Ovary (tissue), 10 donors: Measurements from ENCODE around the gene FAM171A2. TPM values are rescaled to one million over a fixed set of nuclear protein-coding genes. Genes with fewer than 3 reads are reported as not detected.
A peak's percentile ranks its signal among the peaks of the same experiment; 100 is the strongest.

Experiments used
- DNase-seq, 5 donors: peaks; one replicate each; pipeline ENCODE4 v3.0.0-alpha.2; 2019 to 2020
- H3K27ac ChIP-seq, 2 donors: fragments of 200-600 bp; one replicate each; pipeline versions ENCODE4 v1.5.1 to v1.8.0; 2019 to 2022
- H3K27me3 ChIP-seq: fragments of 200-600 bp; one replicate; pipeline ENCODE4 v1.8.0; 2022
- H3K36me3 ChIP-seq: fragments of 200-600 bp; sonication (generic); one replicate; pipeline ENCODE4 v1.5.1; 2019
- H3K4me1 ChIP-seq: one replicate; pipeline ENCODE4 v1.8.1; 2013; ENCODE audit warnings: mild to moderate bottlenecking, moderate library complexity; ENCODE audit not compliant: insufficient read depth
- H3K4me3 ChIP-seq: fragments of 200-600 bp; sonication (generic); one replicate; pipeline ENCODE4 v1.5.1; 2017
- H3K9me3 ChIP-seq, 2 donors: fragments of 200-600 bp in 1 of 2; sonication (generic) in 1 of 2; one replicate each; pipeline versions ENCODE4 v1.5.1 to v1.8.1; 2013 to 2019; ENCODE audit warnings: mild to moderate bottlenecking in 1 of 2, moderate library complexity in 1 of 2
- CTCF ChIP-seq, 3 donors: fragments of 450-650 bp in 2 of 3; fragments of 200-600 bp in 1 of 3; IDR thresholded peaks; one replicate each; pipeline versions ENCODE4 v1.5.1 to v1.8.0; 2016 to 2022; ENCODE audit warnings: antibody characterized with exemption in 3 of 3, mild to moderate bottlenecking in 1 of 3
- EP300 ChIP-seq: sonication (generic); formaldehyde crosslinking; IDR thresholded peaks from one replicate; pipeline ENCODE4 v1.6.1; 2017; ENCODE audit warnings: antibody characterized with exemption
- POLR2A ChIP-seq: fragments of 450-650 bp; IDR thresholded peaks from one replicate; pipeline ENCODE4 v1.6.1; 2017; ENCODE audit warnings: antibody characterized with exemption, mild to moderate bottlenecking, moderate library complexity
- WGBS, 3 donors: extraction: QIAGEN DNeasy Blood & Tissue Kit in 1 of 3; methylation state at CpG; one replicate each; pipeline versions ENCODE4 v1.1.5 to v1.1.7; 2013 to 2017; 5-methylcytosine and 5-hydroxymethylcytosine counted together
- intact Hi-C, 4 donors: fragments of 100-400 bp; cut with DNase I; formaldehyde crosslinking; loops; one replicate each; pipeline versions ENCODE4 v1.11.0 to v1.15.1; 2022 to 2023
- long read RNA-seq, 3 donors: library from polyadenylated mRNA in 2 of 3; unstranded in 2 of 3; transcript quantifications; one replicate each; pipeline ENCODE4 v2.0.0 and lab custom pipeline, GENCODE V29; 2021 to 2026
- polyA plus RNA-seq, 2 donors: library from polyadenylated mRNA; stranded (reverse); fragments of 200-250 nt in 1 of 2; fragments of 350-450 nt in 1 of 2; fragmentation: Illumina TruSeq in 1 of 2; extraction: RNeasy Lipid Tissue Mini Kit (QIAGEN cat#74804) in 1 of 2; gene quantifications; one replicate each; pipeline ENCODE4 v1.2.3, GENCODE V29; 2013 to 2014
- total RNA-seq, 7 donors: library from RNA; depleted of rRNA in 2 of 7; stranded (reverse); fragments of >200 nt in 2 of 7; fragmentation: NEBNext Ultra II Directional in 3 of 7; extraction: Animal tissue kit (Norgen Biotek cat#: 25700) in 3 of 7; gene quantifications; one replicate each; pipeline versions ENCODE4 v1.1.0 to v1.2.4, GENCODE V29; 2016 to 2023
- donor health status: DM: no; HTN: no; CAD: no; lungs with moderate emphysema.
- donor health status: DM: no; HTN: no; CAD: no.
- donor health status: Bipolar disorder and iron deficiency.
- donor health status: DM: yes; HTN: yes; CAD: no.
- donor health status: DM: no; HTN: no; CAD: no.
- donor health status: DM: yes; HTN: yes; CAD: no.

Gene FAM171A2
- total RNA-seq (10 to 100 TPM in 6 of 7 donors, 1 to 10 TPM in 1; 8.5 to 23.7 (median 11.5) TPM), polyA plus RNA-seq (1 to 10 TPM in 1 of 2 donors, under 1 TPM in 1; 0.17 to 3.6 TPM)
- long read RNA-seq, donor 1, partial matches to known transcripts: 0 of 1 reads
- long read RNA-seq, donor 1, other reads (novel, unspliced or antisense): 1 of 1 reads
- long read RNA-seq, donor 2, transcript FAM171A2-201 (8 exons, 3,160 nt): major isoform, 6 of 6 reads
- long read RNA-seq, donor 2, partial matches to known transcripts: 0 of 6 reads
- long read RNA-seq, donor 2, other reads (novel, unspliced or antisense): 0 of 6 reads
- long read RNA-seq, donor 3, transcript FAM171A2-201 (8 exons, 3,160 nt): major isoform, 20 of 64 reads
- long read RNA-seq, donor 3, partial matches to known transcripts: 41 of 64 reads
- long read RNA-seq, donor 3, other reads (novel, unspliced or antisense): 2 of 64 reads

DNA sequence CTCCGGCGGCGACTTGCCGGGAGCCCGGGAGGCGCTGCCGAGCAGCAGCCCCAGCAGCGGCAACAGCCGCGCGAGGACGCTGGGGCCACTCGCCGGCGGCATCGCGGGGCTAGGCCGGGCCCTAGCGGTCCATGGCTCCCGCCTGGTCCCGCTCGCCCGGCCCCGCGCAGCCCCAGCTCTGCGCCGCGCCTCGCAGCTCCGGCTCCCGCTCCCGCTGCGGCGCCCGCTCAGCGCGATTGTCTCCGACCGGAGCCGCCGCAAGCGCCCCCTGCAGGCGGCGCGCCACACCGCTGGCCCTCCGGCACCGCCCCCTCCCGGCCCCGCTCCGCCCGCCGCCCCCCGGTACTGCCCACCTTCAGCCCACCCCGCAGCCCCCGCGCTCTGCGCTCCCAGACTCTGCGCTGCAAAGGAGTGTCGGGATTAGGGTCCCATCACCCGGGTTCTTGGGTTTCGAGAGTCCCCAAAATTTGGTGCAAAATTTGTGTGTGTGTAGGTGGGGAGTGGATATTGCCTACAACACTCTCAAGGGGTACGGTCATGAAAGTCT, at the start of gene FAM171A2:
FAM171A2 (minus strand) TSS at position 241 of the 547 bp plus-strand sequence; CDS start at position 102, 139 bp downstream.
- 0 to 2% (median 1%) methylated on average over 5 to 63 of the region's 63 CpGs for WGBS, 3 donors
- peak within 1 kb of the TSS; percentile 47 to 72 for H3K27ac ChIP-seq

GRCh38 chr17:44409309-44410028, 45.8 kb upstream of the FAM171A2 start:
- Histone ChIP-seq H3K9me3 (no peaks in the 10 kb centered on the region), H3K4me1 (no peaks in the 10 kb centered on the region), H3K4me3 (no peak overlapping the region), H3K36me3 (no peaks in the 10 kb centered on the region), H3K27me3 (no peaks in the 10 kb centered on the region), H3K27ac (no peak overlapping the region)
- 78 to 93% (median 85%) methylated on average over 7 of the region's 7 CpGs for WGBS, 3 donors
- intact Hi-C loops: no loop called here
- DNase-seq: no peak
- TF ChIP-seq CTCF (IDR thresholded peaks at IDR 0.05): no peak
- no peak for TF ChIP-seq POLR2A
- no peak for TF ChIP-seq EP300

More for the DNA sequence above, at the start of gene FAM171A2:
- peaks cover 7% of the 10 kb centered on the region for H3K4me1 ChIP-seq
- peak; percentile 66 to 85 (median 75) for DNase-seq
- TF ChIP-seq POLR2A (peak; percentile 38), EP300 (no peak), CTCF (IDR thresholded peaks at IDR 0.05) (peak; percentile 44 to 84 (median 76))
- no peaks in the 10 kb centered on the region for H3K36me3 ChIP-seq
- intact Hi-C loops: no loop called here
- peak within 1 kb of the TSS; percentile 59 for H3K4me3 ChIP-seq
- no peaks in the 10 kb centered on the region for H3K9me3 ChIP-seq
- H3K27me3 ChIP-seq: no peaks in the 10 kb centered on the region

DNA sequence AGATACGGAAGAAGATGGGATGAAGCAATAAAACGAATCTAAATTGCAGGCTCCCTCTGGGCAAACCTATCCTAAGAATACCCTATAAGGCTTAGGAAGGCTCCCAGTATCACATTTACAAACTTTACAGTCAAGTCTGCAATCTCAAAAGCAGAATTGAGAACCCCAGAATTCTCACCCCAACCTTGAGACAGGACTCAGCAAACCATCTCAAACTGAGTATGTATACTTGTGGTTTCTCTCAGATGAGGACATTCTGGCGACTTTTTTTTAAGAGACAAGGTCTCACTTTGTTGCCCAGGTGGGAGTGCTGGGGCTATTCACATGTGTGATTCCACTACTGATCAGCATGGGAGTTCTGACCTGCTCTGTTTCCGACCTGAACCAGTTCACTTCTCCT, 45.1 kb upstream of the FAM171A2 start:
- WGBS, 3 donors: 91 to 99% (median 97%) methylated on average over 4 of the region's 4 CpGs
- H3K4me1 ChIP-seq: no peaks in the 10 kb centered on the region
- no peaks in the 10 kb centered on the region for H3K36me3 ChIP-seq
- no peak for DNase-seq
- H3K27me3 ChIP-seq: no peaks in the 10 kb centered on the region
- no peak overlapping the region for H3K4me3 ChIP-seq
- no peaks in the 10 kb centered on the region for H3K9me3 ChIP-seq
- no peak overlapping the region for H3K27ac ChIP-seq
- intact Hi-C loops: no loop called here
- no peak for TF ChIP-seq CTCF (IDR thresholded peaks at IDR 0.05)

- intact Hi-C loops: no loop called here
Measured at GRCh38 chr17:44402564-44403172, 39.0 kb upstream of the FAM171A2 start.

More at GRCh38 chr17:44402564-44403172, 39.0 kb upstream of the FAM171A2 start:
- no peak overlapping the region for H3K27ac ChIP-seq
- no peaks in the 10 kb centered on the region for H3K27me3 ChIP-seq
- no peaks in the 10 kb centered on the region for H3K36me3 ChIP-seq
- TF ChIP-seq EP300 (no peak), CTCF (IDR thresholded peaks at IDR 0.05) (no peak), POLR2A (no peak)
- no peaks in the 10 kb centered on the region for H3K9me3 ChIP-seq
- no peak for DNase-seq
- WGBS, 3 donors: 90 to 95% (median 93%) methylated on average over 5 of the region's 5 CpGs
- no peaks in the 10 kb centered on the region for H3K4me1 ChIP-seq
- H3K4me3 ChIP-seq: no peak overlapping the region
